H1 (cell line): ENCODE measurements around the gene FLOT1. TPM values are rescaled to one million over a fixed set of nuclear protein-coding genes. Genes with fewer than 3 reads are reported as not detected.

Source experiments
- CTCF ChIA-PET: fragments of 300-600 bp; sonication (Branson Sonifier 250); formaldehyde crosslinking; loops from one replicate; lab custom pipeline; 2021; ENCODE audit not compliant: partially characterized antibody; lab: Charles Lee
- POLR2A ChIA-PET: fragments of 300-600 bp; sonication (Branson Sonifier 250); formaldehyde crosslinking; loops from one replicate; lab custom pipeline; 2021; ENCODE audit warnings: inconsistent platforms; ENCODE audit not compliant: partially characterized antibody; lab: Charles Lee
- DNase-seq, 2 experiments: peaks; one replicate each; pipeline versions ENCODE4 v3.0.0 to v3.0.0-alpha.2; 2010 to 2022; ENCODE audit warnings: low spot score in 2 of 2, low read depth in 1 of 2, mixed read lengths in 1 of 2
- FAIRE-seq: peaks from 2 replicates; lab custom pipeline; 2011; peaks lifted over from hg19 to GRCh38; lab: Jason Lieb, UNC
- H2AFZ ChIP-seq: 2 replicates; pipeline ENCODE4 v1.8.1; 2012; ENCODE audit warnings: low read length, inconsistent platforms
- H2AK5ac ChIP-seq: 2 replicates; pipeline ENCODE4 v1.6.1; 2013; ENCODE audit warnings: low read depth, low read length
- H2BK120ac ChIP-seq: replicated peaks from 2 replicates; pipeline ENCODE3; 2013; ENCODE audit warnings: low read depth, low read length, inconsistent platforms
- H2BK12ac ChIP-seq: 2 replicates; pipeline ENCODE4 v1.6.1; 2013; ENCODE audit warnings: low read depth, low read length
- H2BK15ac ChIP-seq: 2 replicates; pipeline ENCODE4 v1.6.1; 2013; ENCODE audit warnings: low read length
- H2BK20ac ChIP-seq: 2 replicates; pipeline ENCODE4 v1.6.1; 2013; ENCODE audit warnings: low read length
- H2BK5ac ChIP-seq: 2 replicates; pipeline ENCODE4 v1.6.1; 2013; ENCODE audit warnings: low read depth, low read length
- H3K14ac ChIP-seq: 2 replicates; pipeline ENCODE4 v1.6.1; 2013; ENCODE audit warnings: inconsistent platforms; ENCODE audit not compliant: insufficient read length
- H3K18ac ChIP-seq: 2 replicates; pipeline ENCODE4 v1.6.1; 2013; ENCODE audit warnings: low read length; ENCODE audit errors: extremely low read depth
- H3K23ac ChIP-seq: 2 replicates; pipeline ENCODE4 v1.6.1; 2013; ENCODE audit warnings: inconsistent platforms; ENCODE audit not compliant: insufficient read length
- H3K23me2 ChIP-seq: 2 replicates; pipeline ENCODE4 v1.6.1; 2013; ENCODE audit warnings: low read depth, low read length
- H3K27ac ChIP-seq: 2 replicates; pipeline ENCODE4 v1.6.1; 2011; ENCODE audit warnings: low read depth, low read length, inconsistent platforms
- H3K27me3 ChIP-seq, 4 experiments: replicated peaks in 1 of 4; 1 replicate in 1 of 4; 2 replicates in 3 of 4; pipeline versions ENCODE4 v1.6.1 to v1.8.1; 2011 to 2013; ENCODE audit warnings: low read length in 3 of 4, mild to moderate bottlenecking in 3 of 4, inconsistent platforms in 2 of 4, mixed read lengths in 2 of 4, moderate library complexity in 1 of 4; ENCODE audit not compliant: control insufficient read depth in 3 of 4, insufficient read depth in 3 of 4; ENCODE audit errors: extremely low read depth in 1 of 4
- H3K36me3 ChIP-seq, 4 experiments: 2 replicates each; pipeline versions ENCODE4 v1.6.1 to v1.8.1; 2011 to 2013; ENCODE audit warnings: mild to moderate bottlenecking in 4 of 4, low read length in 3 of 4, moderate library complexity in 2 of 4, control low read depth in 1 of 4, inconsistent platforms in 1 of 4; ENCODE audit not compliant: insufficient read depth in 4 of 4, control insufficient read depth in 2 of 4
- H3K4ac ChIP-seq: replicated peaks from 2 replicates; pipeline ENCODE3; 2013; ENCODE audit warnings: low read length, low read depth, mixed read lengths, inconsistent platforms; ENCODE audit not compliant: insufficient read length
- H3K4me1 ChIP-seq, 4 experiments: replicated peaks in 1 of 4; 1 replicate in 1 of 4; 2 replicates in 3 of 4; pipeline versions ENCODE4 v1.6.1 to v1.8.1; 2011 to 2013; ENCODE audit warnings: low read length in 3 of 4, inconsistent platforms in 2 of 4, mixed read lengths in 1 of 4; ENCODE audit not compliant: insufficient read depth in 4 of 4, control insufficient read depth in 3 of 4
- H3K4me2 ChIP-seq, 2 experiments: 2 replicates each; pipeline versions ENCODE4 v1.6.1 to v1.8.1; 2011 to 2013; ENCODE audit warnings: low read depth in 2 of 2, low read length in 2 of 2, control low read depth in 1 of 2, inconsistent platforms in 1 of 2, mild to moderate bottlenecking in 1 of 2; ENCODE audit not compliant: insufficient read depth in 1 of 2
- H3K4me3 ChIP-seq, 4 experiments: fragments of 200-600, 300-600 bp in 1 of 4; sonication (generic), shearing (Covaris generic), sonication (Bioruptor Twin) in 1 of 4; 2 replicates each; pipeline versions ENCODE4 v1.5.1 to v1.8.1; 2011 to 2016; ENCODE audit warnings: low read length in 4 of 4, low read depth in 3 of 4, control low read depth in 2 of 4, inconsistent platforms in 2 of 4, mild to moderate bottlenecking in 2 of 4, mixed read lengths in 1 of 4, moderate library complexity in 1 of 4; ENCODE audit not compliant: insufficient read depth in 2 of 4; ENCODE audit errors: extremely low read depth in 1 of 4
- H3K56ac ChIP-seq: replicated peaks from 2 replicates; pipeline ENCODE3; 2013; ENCODE audit warnings: low read depth, mild to moderate bottlenecking, mixed read lengths, low read length, inconsistent platforms; ENCODE audit not compliant: insufficient read length
- H3K79me1 ChIP-seq: 2 replicates; pipeline ENCODE4 v1.6.1; 2013; ENCODE audit warnings: low read depth, low read length, control low read depth
- H3K79me2 ChIP-seq, 2 experiments: 2 replicates each; pipeline versions ENCODE4 v1.6.1 to v1.8.1; 2012 to 2013; ENCODE audit warnings: low read length in 2 of 2, mild to moderate bottlenecking in 2 of 2, inconsistent platforms in 1 of 2; ENCODE audit not compliant: insufficient read depth in 2 of 2, control insufficient read depth in 1 of 2
- H3K9ac ChIP-seq, 4 experiments: replicated peaks in 1 of 4; 1 replicate in 1 of 4; 2 replicates in 3 of 4; pipeline versions ENCODE4 v1.6.1 to v1.8.1; 2011 to 2013; ENCODE audit warnings: low read depth in 3 of 4, low read length in 3 of 4, control low read depth in 2 of 4, mild to moderate bottlenecking in 2 of 4, moderate library complexity in 2 of 4, inconsistent platforms in 1 of 4; ENCODE audit errors: extremely low read depth in 1 of 4
- H3K9me3 ChIP-seq, 2 experiments: 2 replicates each; pipeline versions ENCODE4 v1.6.1 to v1.8.1; 2012 to 2013; ENCODE audit warnings: mild to moderate bottlenecking in 2 of 2, moderate library complexity in 2 of 2, control low read depth in 1 of 2, inconsistent platforms in 1 of 2, low read depth in 1 of 2, low read length in 1 of 2, mixed read lengths in 1 of 2; ENCODE audit not compliant: insufficient read depth in 2 of 2
- H4K20me1 ChIP-seq, 2 experiments: replicated peaks in 1 of 2; 2 replicates each; pipeline versions ENCODE3 to v1.8.1; 2011 to 2013; ENCODE audit warnings: inconsistent platforms in 2 of 2, low read length in 2 of 2, mild to moderate bottlenecking in 1 of 2; ENCODE audit not compliant: insufficient read depth in 2 of 2, control insufficient read depth in 1 of 2
- H4K5ac ChIP-seq: 2 replicates; pipeline ENCODE4 v1.6.1; 2013; ENCODE audit warnings: low read length, low read depth, mixed read lengths, inconsistent platforms; ENCODE audit not compliant: insufficient read length
- H4K8ac ChIP-seq: 2 replicates; pipeline ENCODE4 v1.8.0; 2013; ENCODE audit warnings: mild to moderate bottlenecking, moderate library complexity, low read length, inconsistent platforms; ENCODE audit not compliant: insufficient read depth; ENCODE audit errors: extremely low read depth
- H4K91ac ChIP-seq: replicated peaks from 2 replicates; pipeline ENCODE3; 2013; ENCODE audit warnings: low read length, mixed read lengths, inconsistent platforms; ENCODE audit not compliant: insufficient read length
- EGR1 ChIP-seq: IDR thresholded peaks from 2 replicates; pipeline ENCODE4 v1.6.1; 2011; ENCODE audit warnings: low read depth, low read length, borderline replicate concordance
- WGBS, 2 experiments: shearing (Covaris generic) in 1 of 2; methylation state at CpG; one replicate each; pipeline versions ENCODE4 v1.1.6 to v1.1.7; 2013 to 2015; ENCODE audit warnings: low lambda C conversion rate in 2 of 2, mixed read lengths in 2 of 2, inconsistent platforms in 1 of 2, low coverage in 1 of 2, missing lambda C conversion rate in 1 of 2; ENCODE audit not compliant: insufficient replicate concordance in 2 of 2, insufficient coverage in 1 of 2, insufficient read length in 1 of 2; ENCODE audit errors: extremely low coverage in 1 of 2, missing lambda C conversion rate in 1 of 2; 5-methylcytosine and 5-hydroxymethylcytosine counted together
- polyA plus RNA-seq, 7 experiments: library from polyadenylated mRNA; depleted of rRNA in 3 of 7; stranded (reverse) in 5 of 7; unstranded in 2 of 7; fragments of >200 nt in 5 of 7; fragments of 200-250 nt in 2 of 7; gene quantifications; 1 replicate in 5 of 7; 2 replicates in 1 of 7; 4 replicates in 1 of 7; pipeline versions ENCODE4 v1.2.1 to v1.2.3, GENCODE V29; 2011 to 2013; ENCODE audit warnings: missing spikeins in 2 of 7, mixed read lengths in 2 of 7
- total RNA-seq: library from RNA; stranded (reverse); fragmentation: NEBNext Ultra II Directional; extraction: Animal tissue kit (Norgen Biotek cat#: 25700); gene quantifications from 2 replicates; pipeline ENCODE4 v1.2.1, GENCODE V29; 2021

FLOT1 gene
- total and polyA plus RNA-seq, 2 of the 8 experiments (the other 6 are each of a cell fraction or from before 2014, with no cell fraction given): 87.5 to 88.1 TPM

DNA sequence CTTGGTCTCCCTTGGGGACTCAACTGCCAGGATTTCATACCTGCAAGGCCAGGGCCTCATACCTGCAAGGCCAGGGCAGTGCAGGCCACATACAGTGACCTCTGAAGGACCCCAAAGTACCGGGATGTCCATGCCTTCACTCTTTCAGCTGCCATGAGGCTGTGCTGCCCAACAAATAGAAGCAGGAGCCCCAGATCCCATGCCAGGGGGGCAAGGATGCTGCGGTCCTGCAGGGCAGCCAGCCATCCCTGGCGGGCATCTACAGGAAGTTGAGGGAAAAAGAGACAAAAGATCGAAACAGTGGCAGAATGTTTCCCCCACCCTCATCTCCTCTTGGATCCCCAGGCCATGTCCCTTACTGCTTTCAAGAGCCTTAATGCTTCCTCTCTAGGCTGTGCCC lies 52.5 kb downstream of the FLOT1 start:
- peak overlapping the region; percentile 63 for H3K4ac ChIP-seq
- no peak for DNase-seq
- no peak overlapping the region for H3K23ac ChIP-seq
- no peak overlapping the region for H2BK120ac ChIP-seq
- H3K14ac ChIP-seq: no peak overlapping the region
- TF ChIP-seq EGR1: no peak
- TF ChIP-seq, all 59 proteins: peak for 0
- Histone ChIP-seq H3K4me1 (peaks cover 0 to 28% (median 18%) of the 10 kb centered on the region in 4 experiments; a peak in 6 of 7 replicates), H4K5ac (peak overlapping the region; percentile 42), H3K36me3 (no peaks in the 10 kb centered on the region; a peak in 1 of 8 replicates), H4K91ac (peak overlapping the region; percentile 29), H2BK15ac (peak overlapping the region; percentile 10; the same call in 1 of the 2 replicates), H3K79me2 (peaks cover 0 to 9% of the 10 kb centered on the region in 2 experiments; a peak in 3 of 4 replicates), H3K9ac (peak overlapping the region in 3 of 4 experiments; percentile 46 to 87 (median 58); a peak in 5 of 7 replicates), H3K18ac (no peak overlapping the region), H3K79me1 (peaks cover 4% of the 10 kb centered on the region; the same call in 1 of the 2 replicates), H2BK20ac (0 out of 2 replicates have a peak overlapping the region, but pooled peaks have one; percentile 15), H3K4me3 (peak overlapping the region; percentile 86 to 92 (median 88)), H2AFZ (no peak overlapping the region), H3K56ac (no peak overlapping the region), H3K9me3 (no peaks in the 10 kb centered on the region), H2BK5ac (no peak overlapping the region; the same call in 1 of the 2 replicates), H4K8ac (no peak overlapping the region), H3K27ac (no peak overlapping the region; the same call in 1 of the 2 replicates), H4K20me1 (peaks cover 0 to 1% of the 10 kb centered on the region in 2 experiments), H2AK5ac (peak overlapping the region; percentile 69; the same call in 1 of the 2 replicates), H3K4me2 (peak overlapping the region; percentile 82 to 94), H2BK12ac (peak overlapping the region; percentile 89; the same call in 1 of the 2 replicates), H3K23me2 (peaks cover 13% of the 10 kb centered on the region), H3K27me3 (no peaks in the 10 kb centered on the region)
- ChIA-PET CTCF (interaction anchor here (0.5 to 3.7 kb wide), 8 partner anchors 11 to 393 kb away, joined by 3 to 28 read pairs (median 6); partner anchors contain the start of gene MDC1), POLR2A (interaction anchor here (1.2 to 26.7 kb wide), 8 partner anchors 9 to 79 kb away, joined by 3 to 732 read pairs (median 6); partner anchors contain the start of genes FLOT1, IER3, MDC1 and MRPS18B)
- 82% methylated on average over 4 of the region's 4 CpGs; no CpG with 5 or more reads in 1 of the 2 experiments for WGBS, 2 experiments
- no peak for FAIRE-seq
